COR-L47 (cell line): ENCODE data around the gene RYR3.

Source experiments
- DNase-seq: peaks from one replicate; lab custom pipeline; 2025; lab: John Stamatoyannopoulos, UW

The RYR3 gene

DNA sequence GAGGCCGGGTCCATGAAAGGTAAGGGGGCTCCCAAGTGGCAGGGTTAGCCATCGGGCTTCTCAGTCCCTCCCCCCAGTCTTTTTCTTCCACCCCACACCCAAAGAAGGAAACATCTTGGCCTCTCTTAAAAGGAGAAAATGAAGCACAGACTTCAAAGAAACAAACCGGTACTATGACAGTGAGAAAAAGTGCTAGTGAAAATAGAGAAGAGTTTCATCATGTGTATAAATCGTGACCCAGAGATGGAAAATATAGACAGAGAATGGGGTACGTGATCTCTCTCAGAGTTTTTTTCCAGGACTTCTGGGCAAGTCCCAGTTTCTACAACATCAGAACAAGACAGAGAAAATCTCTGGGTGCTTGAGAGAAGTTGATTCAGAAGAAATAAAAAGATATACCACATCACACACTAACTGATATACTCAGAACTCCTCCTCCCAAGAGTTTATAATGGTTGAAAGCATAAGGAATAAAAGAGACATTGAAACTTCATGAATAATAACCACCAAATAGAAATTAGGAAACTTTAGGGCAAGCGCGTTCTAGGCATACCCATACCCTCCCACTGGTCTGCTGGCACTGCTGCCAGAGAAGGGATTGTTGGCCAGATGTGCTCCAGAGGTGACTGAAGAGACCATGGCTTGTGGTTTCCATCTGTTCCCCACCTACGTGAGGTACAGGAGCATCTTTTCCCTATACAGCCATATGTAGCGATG is 338.6 kb downstream of the RYR3 start:
- no peak for DNase-seq

DNA sequence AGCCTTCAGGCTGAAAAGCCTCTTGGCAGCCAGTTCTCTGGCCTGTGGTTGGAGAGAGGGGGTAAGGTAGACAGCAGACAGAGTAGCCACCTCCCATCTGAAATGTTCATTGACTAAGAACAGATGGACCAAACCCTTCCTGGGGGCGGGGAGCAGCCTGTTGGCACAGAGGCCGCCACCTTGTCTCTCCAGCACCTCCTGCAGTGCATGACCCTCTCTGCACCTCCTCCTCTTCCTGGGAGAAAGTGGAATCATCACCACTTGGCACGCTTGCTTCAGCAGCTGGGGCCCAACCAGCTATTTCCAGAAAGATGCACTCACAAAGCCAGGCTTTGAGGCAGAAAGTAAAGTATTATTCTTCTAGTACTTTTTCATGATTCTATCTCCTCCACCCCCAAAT is 344.1 kb downstream of the RYR3 start:
- DNase-seq: no peak

DNA sequence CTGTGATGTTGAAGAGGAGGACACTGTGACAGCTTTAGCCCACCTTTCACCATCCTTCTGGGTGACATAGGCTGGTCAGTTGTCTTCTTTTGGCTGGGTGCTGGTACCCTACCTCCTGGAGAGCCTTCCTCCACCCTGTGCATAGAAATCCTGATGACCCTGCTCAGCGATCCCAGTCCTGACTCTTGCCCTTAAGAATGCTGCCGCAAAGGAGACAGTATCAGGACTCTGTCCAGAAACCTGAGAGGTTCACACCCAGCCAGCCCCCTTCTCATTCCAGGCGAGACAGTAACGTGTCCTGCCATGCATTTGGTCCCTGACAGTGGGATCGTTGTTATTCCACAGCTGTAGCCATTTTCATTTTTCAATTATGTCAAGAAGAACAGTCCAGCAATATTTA is 344.7 kb downstream of the RYR3 start:
- DNase-seq: no peak

DNA sequence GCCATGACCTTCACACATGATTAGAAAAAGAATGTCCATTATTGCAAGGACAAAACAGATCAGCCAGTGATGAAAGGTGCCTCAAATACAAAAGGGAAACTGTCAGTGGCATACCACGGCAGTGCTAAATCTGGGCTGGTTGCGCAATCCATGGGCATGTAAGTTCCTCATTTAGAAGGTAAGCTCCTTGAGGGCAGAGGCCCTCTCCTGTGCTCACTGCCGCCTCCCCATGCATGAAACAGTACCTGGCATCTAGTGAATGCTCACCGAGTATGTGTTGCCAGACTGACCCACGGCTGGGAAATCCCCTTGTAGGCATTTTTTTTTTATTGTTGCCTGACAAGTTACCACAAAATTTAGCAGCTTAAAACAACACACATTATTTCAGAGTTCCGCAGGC is 345.4 kb downstream of the RYR3 start:
- no peak for DNase-seq

DNA sequence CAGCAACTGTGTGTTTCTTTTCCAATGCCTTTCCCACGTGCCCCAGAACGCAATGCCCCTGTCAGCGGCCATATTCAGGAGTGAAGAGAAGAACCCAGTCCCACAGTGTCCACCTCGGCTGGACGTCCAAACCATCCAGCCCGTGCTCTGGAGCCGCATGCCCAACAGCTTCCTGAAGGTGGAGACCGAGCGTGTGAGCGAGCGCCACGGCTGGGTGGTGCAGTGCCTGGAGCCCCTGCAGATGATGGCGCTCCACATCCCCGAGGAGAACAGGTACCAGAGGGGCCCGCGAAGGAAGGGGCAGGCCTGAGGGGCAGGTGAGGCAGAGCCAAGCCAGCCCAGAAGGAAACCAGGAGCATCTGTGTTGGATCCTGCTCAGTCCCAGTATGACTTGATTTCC is 349.4 kb downstream of the RYR3 start:
- DNase-seq: no peak

DNA sequence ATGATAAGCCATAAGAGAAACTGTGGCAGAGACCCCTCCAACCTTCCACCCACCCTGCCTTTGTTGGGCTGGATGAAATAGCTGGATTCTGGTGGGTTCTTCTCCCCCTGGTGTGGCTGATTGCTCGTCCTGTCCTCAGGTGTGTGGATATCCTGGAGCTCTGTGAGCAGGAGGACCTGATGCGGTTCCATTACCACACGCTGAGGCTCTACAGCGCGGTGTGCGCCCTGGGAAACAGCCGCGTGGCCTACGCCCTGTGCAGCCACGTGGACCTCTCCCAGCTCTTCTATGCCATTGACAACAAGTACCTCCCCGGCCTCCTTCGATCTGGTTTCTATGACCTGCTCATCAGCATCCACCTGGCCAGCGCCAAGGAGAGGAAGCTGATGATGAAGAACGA is 351.2 kb downstream of the RYR3 start:
- DNase-seq: no peak

DNA sequence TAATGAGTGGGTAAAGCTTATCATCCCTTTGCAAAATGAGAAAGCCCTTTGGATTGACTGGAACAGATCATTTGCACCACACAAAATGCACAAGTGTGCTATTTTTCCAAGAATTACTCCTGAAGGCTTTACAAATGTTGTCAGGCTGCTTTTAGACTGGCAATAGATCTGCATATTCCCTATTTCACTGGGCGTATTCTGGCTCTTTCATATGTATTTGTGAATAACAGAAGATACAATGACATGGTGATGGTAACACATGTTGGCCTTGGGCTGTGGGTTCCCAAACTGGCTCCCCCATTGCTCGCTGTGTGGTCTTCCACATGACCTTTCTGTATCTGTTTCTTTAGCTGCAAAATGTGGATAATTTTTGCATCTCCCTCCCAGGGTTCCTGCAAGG is 354.2 kb downstream of the RYR3 start:
- no peak for DNase-seq

DNA sequence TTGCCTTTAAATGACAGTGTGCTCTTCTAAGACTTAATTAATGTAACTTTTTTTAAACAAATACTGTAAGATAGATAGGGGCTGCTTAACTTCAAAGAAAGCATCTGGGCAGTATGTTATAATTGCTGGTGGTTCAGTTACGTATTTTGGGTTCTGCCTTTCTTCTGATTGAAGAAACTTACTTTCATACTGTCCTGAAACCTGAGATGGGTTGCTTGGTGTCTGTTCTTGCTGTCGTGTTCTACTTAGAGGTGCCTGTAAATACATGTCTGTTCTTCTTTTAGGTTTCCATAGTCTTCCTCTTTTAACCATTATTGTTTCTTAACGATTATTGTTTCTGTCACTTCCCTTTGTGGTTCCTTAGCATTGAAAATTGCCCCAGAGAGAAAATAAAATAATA is 359.8 kb downstream of the RYR3 start:
- DNase-seq: no peak

DNA sequence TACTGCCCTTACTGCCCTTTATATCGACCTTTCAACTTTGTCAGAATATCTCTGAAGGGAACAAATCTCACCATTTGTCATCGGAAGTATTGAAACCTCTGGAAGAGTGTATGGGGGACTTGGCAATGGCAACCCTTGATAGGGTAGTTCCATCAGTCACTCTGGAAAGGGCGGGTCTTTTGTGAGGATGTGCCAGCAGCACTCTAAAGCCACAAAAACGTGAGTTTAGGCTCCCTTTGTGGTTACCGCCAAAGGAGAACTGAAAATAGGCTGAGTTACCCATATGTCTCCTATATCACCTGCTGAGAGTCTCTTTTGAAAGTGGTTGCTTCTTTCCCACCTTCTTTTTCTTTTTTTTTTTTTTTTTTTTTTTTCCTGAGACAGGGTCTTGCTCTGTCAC is 360.7 kb downstream of the RYR3 start:
- no peak for DNase-seq

DNA sequence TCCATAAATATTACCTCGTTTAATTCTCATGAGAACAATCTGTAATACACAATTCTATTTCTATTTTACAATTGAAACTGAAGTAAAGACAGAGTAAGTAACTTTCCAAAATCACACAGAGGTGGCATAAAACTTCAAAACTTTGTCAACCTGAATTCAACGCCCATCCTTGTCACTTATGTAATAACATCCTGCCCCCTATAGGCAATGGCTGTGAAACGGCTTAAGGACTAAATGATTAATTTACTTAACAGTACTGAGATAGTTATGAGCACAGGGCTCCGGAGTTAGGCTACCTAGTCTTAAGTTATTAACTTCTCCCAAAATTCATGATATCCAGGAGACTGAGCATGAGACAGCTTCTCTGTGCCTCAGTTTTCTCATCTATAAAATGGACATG is 364.5 kb downstream of the RYR3 start:
- DNase-seq: peak; percentile 53

DNA sequence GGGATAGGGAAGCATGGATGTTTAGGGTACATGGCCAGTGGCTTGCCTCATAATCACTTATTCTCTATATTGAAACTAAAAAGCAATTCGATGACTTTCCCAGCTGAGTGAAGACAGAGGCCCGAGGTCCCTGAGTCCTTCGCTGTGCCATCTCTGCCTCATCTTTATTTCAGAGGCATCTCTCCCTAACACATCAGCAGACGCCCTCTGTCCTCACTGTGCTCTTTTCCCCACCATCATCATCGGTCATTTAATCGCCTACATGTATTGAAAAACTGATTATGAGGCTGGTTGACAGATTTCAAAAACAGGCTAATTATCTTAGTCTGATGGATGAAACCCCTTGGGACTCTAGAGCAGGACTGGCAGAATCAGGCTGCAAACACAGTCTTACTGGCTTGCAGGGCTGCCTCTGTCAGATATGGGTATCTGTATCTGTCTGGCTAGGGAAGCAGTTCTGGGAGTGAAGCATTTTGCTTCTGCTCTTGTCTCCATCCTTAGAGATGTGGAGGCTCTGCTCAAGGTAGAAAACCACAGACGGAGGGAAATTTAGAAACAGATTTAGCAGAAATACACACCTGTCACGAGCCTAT is 366.6 kb downstream of the RYR3 start:
- no peak for DNase-seq

DNA sequence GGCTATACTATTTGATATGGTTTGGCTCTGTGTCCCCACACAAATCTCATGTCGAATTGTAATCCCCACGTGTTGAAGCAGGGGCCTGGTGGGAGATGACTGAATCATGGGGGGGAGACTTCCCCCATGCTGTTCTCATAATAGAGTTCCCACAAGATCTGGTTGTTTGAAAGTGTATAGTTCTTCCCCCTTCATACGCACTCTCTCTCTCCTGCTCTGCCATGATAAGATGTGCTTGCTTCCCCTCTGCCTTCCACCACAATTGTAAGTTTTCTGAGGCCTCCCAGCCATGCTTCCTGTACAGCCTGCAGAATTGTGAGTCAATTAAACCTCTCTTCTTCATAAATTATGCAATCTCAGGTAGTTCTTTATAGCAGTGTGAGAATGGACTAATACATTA is 367.4 kb downstream of the RYR3 start:
- no peak for DNase-seq

DNA sequence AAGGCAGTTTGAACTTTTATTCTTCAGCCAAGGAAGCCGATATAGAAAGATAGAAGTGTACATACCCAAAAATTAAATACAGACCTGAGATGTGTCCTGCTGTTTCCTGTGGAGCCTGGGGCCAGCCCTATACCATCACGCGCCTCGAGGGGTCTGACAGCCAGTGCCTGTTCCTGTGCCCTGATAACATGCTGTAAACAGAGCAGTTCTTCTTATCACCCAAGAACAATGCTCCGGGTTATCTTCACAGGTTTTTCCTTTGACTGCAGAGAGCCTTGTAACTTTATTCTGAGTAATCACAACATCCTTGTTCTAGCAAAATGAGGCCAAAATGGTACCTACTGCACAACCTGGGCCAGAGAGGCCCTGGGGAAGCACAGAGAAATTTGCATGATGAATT is 367.8 kb downstream of the RYR3 start:
- no peak for DNase-seq

DNA sequence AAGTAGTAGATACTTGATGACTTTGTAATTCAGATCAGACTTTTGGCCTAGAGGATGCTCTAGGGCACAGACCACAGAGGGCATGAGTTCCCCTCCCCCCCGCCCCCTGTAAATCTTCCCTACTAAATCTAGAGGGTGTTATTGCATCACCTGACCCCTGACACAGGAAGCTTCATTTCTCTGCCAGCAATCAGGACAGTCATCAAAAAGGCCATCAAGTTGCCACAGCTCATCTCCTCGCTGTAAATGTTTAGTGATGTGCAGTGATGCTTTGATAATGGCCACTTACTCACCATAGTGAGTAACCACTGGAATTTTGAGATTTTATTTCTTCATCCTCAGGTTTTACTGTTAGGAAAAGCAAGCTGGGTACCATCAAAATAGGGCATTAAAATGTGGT is 368.3 kb downstream of the RYR3 start:
- DNase-seq: no peak

DNA sequence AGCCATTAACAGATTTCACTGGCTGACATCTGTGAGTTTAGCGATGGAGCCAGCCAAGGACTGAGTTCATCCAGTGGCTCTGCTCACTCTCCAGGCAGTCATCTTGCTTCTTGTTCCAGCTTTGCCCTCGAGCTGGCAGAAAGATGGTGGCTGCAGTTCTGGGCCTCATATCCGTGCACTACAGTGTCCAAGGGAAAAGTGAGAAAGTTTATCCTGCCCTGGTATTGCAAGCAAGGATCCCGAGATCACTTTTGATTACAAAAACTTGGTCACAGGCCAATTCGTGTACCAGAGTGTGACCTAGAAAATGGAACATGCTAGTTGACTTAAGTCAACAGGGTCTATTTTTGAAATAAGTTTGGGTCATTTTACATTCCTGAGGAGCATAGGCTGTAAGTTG is 369.6 kb downstream of the RYR3 start:
- DNase-seq: no peak

DNA sequence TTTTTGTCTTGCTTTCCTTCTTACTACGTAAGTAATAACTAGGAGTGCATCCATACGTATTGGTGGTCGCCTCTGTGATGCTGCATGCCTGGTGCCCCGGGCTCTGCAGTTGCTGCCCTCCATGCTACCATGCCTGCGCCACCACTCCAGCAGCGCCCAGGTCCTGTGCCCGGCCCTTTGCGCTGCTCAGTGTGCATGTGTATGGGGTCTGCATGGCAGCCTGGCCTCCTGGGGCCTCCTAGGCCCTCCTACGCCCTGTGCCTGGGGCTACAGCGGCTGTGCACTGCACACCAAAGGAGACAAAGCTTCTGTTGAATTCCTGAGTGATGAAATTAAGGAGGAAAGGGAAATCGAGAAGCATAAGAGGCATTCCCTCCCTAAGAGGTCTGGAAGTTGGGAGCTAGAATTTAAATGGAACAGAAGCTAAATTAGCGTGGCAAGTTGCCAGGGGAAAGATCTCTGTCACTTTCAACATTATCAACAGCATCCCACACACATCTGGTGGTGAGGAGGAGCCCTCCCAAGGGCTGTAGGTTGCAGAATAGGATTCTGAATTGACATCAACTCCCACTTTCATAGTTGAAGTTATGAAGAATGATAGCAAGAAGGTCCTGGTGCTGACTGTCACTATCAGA is 382.5 kb downstream of the RYR3 start:
- DNase-seq: no peak

DNA sequence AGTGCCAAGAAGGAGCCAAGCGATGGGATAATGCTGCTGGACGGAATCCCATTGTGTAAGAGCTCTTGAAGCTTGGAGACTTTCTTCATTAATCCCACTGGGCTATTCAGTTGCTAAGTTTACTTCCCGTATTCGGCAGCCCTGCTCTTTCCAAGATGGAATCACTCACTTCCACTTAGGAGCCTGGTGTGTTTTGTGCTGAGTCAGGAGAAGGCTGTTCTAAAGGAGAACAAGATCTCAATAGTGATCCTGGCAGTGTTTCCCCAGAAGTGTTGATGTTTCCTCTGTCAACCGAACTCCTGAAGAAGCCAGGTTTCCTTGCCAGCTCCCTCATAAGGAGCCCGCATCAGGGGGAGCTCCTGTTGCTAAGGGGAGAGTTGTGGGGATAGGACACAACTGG is 387.4 kb downstream of the RYR3 start:
- DNase-seq: no peak

DNA sequence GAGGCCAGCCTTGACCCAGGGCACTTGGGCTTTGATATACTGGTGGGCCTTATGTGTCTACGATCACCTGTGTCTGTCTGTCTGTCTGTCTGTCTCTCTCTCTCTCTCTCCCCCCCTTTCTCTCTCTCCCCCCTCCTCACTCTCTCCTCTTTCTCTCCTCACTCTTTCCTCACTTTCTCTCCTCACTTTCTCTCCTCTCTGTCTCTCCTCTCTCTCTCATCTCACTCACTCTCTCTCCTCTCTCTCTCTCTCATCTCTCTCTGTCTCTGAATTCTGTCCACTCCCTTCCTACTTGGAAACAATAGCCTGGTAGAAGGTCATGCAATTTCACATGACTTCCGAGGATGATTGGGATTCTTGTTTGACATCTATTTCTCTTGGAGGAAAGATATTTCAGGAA is 388.4 kb downstream of the RYR3 start:
- no peak for DNase-seq

DNA sequence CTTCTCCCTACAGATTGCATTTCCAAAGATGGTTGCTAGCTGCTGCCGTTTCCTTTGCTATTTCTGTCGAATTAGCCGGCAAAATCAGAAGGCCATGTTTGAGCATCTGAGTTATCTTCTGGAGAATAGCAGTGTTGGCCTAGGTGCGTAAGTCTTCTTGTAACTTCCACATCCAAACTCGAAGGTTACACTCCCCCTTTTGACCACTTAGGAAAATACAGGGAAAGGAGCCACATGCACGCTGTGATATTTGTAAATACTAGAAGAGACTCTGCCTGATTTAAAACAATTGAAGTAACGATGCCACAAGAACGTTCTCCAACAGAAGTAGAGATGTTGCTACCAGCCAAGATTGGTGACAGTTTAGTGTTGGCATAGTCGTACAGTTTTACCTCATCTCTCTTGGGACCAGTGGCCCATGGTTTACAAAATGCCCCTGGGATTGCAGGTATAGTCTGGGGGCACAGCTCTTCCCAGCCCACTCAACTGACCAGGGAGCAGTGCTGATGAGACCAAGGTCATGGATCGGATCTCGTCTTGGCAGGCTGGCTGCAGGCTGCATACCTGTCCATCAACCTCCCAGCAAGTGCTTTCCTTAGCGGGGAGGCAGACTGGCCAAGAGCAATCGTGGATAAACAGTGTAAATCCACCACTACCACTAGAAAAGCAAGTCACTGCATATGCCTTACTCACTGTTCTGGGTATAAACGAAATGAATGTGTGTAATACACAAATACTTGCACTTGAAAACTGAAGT is 389.1 kb downstream of the RYR3 start:
- no peak for DNase-seq

DNA sequence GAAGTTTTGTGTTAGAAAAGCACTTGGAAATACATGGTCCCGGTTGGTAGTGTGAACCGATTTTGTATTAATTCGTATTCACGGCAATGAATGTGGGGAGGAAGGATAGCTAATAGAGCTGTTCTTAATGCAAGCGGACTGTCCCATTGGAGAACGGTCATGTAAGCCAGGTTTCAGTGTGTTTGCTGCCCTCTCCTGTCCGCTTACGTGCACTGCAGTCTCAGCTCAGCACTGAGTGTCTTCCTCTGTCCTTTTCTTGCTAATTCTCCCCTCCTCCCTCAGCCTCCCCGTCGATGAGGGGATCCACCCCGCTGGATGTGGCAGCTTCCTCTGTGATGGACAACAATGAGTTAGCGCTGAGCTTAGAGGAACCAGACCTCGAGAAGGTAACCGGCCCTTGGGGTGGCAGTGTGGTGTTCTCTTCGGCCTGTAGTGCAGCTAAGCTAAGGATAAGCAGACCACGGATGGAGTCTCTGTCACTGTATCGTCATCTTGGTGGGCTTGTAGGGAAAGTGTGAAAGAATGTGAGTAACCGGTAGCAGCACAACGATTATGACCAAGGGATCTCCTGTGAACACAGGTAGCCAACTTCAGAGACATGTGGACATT is 390.0 kb downstream of the RYR3 start:
- DNase-seq: peak; percentile 36

DNA sequence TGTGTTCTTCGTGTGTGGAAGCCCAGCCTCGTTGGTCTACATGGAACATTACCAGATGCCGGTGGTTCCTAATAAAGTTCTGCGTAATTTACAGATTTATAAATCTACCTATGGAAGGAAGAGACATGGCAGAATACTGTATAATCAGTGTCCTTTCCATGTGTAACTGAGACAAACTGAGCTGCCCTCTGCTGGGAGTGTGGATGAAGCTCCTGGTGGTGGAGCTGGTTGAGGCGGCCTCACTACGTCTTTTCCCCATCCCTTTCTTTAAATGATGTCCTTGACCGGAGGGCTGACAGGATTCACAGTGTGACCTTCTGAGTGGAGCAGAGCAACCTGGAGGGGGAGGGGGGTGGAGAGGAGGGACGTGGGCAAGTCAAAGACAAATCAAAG is 390.5 kb downstream of the RYR3 start:
- no peak for DNase-seq

DNA sequence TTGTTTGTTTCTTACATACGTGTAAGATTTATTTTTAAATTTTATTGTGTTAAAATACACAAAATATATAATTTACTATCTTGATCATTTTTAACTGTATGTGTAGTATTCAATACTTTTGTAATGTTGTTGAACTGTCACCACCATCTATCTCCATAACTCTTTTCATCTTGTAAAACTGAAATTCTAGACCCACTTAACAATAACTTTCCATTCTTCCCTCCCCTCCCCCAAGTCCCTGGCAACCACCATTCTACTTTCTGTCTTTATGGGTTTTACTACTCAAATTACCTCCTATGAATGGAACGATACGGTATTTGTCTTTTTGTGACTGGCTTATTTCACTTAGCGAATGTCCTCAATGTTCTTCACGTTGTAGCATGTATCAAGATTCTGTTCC is 395.4 kb downstream of the RYR3 start:
- no peak for DNase-seq

DNA sequence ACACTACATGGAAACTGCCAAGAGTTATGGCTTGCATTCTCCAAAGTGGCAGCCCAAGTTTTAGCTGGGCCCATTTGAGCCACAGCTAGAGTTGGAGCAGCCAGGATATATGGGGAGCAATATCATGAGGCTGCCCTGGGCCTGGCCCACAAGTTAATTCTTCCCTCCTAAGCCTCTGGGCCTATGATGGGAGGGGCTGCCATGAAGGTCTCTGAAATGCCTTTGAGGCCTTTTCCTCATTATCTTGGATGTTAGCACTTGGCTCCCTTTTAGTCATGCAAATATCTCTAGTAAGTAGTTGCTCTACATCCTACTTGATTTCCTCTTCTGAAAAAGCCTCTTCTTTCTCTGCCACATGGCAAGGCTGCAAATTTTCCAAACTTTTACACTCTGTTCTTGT is 400.0 kb downstream of the RYR3 start:
- no peak for DNase-seq
